ENCODE measurements around the gene ARHGAP30.
A peak's percentile ranks its signal among the peaks of the same experiment; 100 is the strongest.
"Not testable (repeated sequence)": the region's sequence is repeated elsewhere in the genome, so short reads cannot be mapped to it uniquely, and the experiment has no call there.

The ARHGAP30 gene

GRCh38 chr1:161037661-161038522 lies 31.8 kb downstream of the ARHGAP30 start:
- DNase-seq = no peak

GRCh38 chr1:161033751-161034150 lies 35.9 kb downstream of the ARHGAP30 start:
- peak; percentile 61 for DNase-seq

- no peak for DNase-seq
Measured at GRCh38 chr1:161032409-161032808, 37.3 kb downstream of the ARHGAP30 start.

- DNase-seq = no peak
Measured at GRCh38 chr1:161031874-161032273, 37.8 kb downstream of the ARHGAP30 start.

GRCh38 chr1:161029466-161029865 lies 40.2 kb downstream of the ARHGAP30 start:
- not testable (repeated sequence) for DNase-seq

GRCh38 chr1:161026954-161027353 lies 42.7 kb downstream of the ARHGAP30 start:
- not testable (repeated sequence) for DNase-seq

GRCh38 chr1:161022432-161022831 lies 47.3 kb downstream of the ARHGAP30 start:
- DNase-seq = not testable (repeated sequence)

GRCh38 chr1:161021970-161022353 lies 47.7 kb downstream of the ARHGAP30 start:
- DNase-seq = no peak

GRCh38 chr1:161021165-161021969 lies 48.3 kb downstream of the ARHGAP30 start:
- peak; percentile 82 for DNase-seq

- DNase-seq = no peak
Measured at GRCh38 chr1:161020509-161021164, 49.1 kb downstream of the ARHGAP30 start, which contains the start of gene F11R. F11R (minus strand) TSS chr1:161021152; CDS start chr1:161021073, 79 bp downstream.

GRCh38 chr1:161019751-161020495 lies 49.8 kb downstream of the ARHGAP30 start:
- DNase-seq = no peak

GRCh38 chr1:161019111-161019660 lies 50.5 kb downstream of the ARHGAP30 start:
- DNase-seq = not testable (repeated sequence)

GRCh38 chr1:161018631-161018930 lies 51.1 kb downstream of the ARHGAP30 start:
- no peak for DNase-seq

- DNase-seq = no peak
Measured at GRCh38 chr1:161017756-161018630, 51.7 kb downstream of the ARHGAP30 start.

GRCh38 chr1:161017181-161017580 lies 52.5 kb downstream of the ARHGAP30 start:
- not testable (repeated sequence) for DNase-seq

- not testable (repeated sequence) for DNase-seq
Measured at GRCh38 chr1:161016683-161017082, 53.0 kb downstream of the ARHGAP30 start.

- peak; percentile 99 for DNase-seq
Measured at GRCh38 chr1:161013488-161014230, 56.0 kb downstream of the ARHGAP30 start.

- peak; percentile 73 for DNase-seq
Measured at GRCh38 chr1:161013131-161013487, 56.6 kb downstream of the ARHGAP30 start.

GRCh38 chr1:161012420-161012819 lies 57.3 kb downstream of the ARHGAP30 start:
- DNase-seq = no peak

GRCh38 chr1:161009602-161010211 lies 60.0 kb downstream of the ARHGAP30 start:
- no peak for DNase-seq

Data from NCI-H226 (cell line).